OCI-LY3 (cell line): ENCODE results near the gene ARHGEF16.

Experiments
- CTCF ChIP-seq: fragments of 200-600, 300-600 bp; sonication (generic); IDR thresholded peaks from 2 replicates; pipeline ENCODE4 v1.5.1; 2014; ENCODE audit warnings: antibody characterized with exemption, low read length, low read depth
- EZH2phosphoT487 ChIP-seq: fragments of 200-600 bp; shearing (Covaris generic); IDR thresholded peaks from 2 replicates; pipeline ENCODE4 v1.6.1; 2018; ENCODE audit warnings: antibody characterized with exemption, mixed run types, low read depth

DNA sequence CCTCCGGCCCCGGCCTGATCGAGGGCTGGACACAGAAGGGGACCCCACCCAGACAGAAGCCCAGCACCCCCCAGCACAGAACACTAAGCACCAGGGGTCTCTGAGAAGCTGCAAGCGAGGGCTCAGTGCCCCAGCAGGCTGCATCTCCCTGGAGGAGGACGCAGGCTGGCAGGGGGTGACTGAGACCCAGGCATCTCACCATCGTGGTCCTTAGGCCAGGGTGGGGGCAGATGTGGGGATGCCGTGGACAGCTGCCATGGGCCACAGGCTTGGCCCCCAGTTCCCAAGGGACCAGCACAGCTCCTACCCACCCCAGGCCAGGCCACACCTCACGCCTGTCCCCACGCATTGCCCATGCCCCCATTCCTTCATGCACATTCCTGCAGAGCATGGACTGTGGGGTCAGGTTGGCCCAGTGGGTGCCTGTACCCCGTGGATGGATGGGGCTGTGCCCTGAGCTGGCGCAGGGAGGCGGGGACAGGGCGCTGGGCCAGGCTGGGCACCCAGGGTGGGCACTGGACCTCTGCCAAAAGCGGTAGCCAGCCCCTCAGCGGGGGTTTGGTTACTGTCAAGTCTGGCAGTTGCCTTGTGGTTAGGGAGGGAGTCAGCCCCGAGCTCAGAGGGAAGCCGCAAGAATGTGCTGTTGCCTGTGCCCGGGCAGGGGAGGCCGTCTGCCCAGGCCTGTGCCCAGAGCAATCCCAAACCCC is 61.5 kb downstream of the ARHGEF16 start:
- TF ChIP-seq CTCF (no peak), EZH2phosphoT487 (no peak)
